HEK293 (cell line): ENCODE measurements around the gene KPNA1.

Experiments
- AEBP2 ChIP-seq: fragments of 450-650 bp; formaldehyde crosslinking; IDR thresholded peaks from 2 replicates; pipeline ENCODE4 v1.5.1; 2016; ENCODE audit warnings: missing biosample characterization, missing genetic modification characterization, borderline replicate concordance
- ATF2 ChIP-seq: fragments of 450-650 bp; formaldehyde crosslinking; IDR thresholded peaks from 2 replicates; pipeline ENCODE4 v1.5.1; 2016; ENCODE audit warnings: missing biosample characterization, missing genetic modification characterization, low read depth
- GFI1B ChIP-seq: fragments of 450-650 bp; formaldehyde crosslinking; IDR thresholded peaks from 2 replicates; pipeline ENCODE4 v1.5.1; 2016; ENCODE audit warnings: missing biosample characterization, missing genetic modification characterization
- GLI2 ChIP-seq: fragments of 450-650 bp; formaldehyde crosslinking; IDR thresholded peaks from 2 replicates; pipeline ENCODE4; 2017; ENCODE audit warnings: missing biosample characterization, missing genetic modification characterization, low read depth, borderline replicate concordance
- KLF8 ChIP-seq: fragments of 450-650 bp; formaldehyde crosslinking; IDR thresholded peaks from 2 replicates; pipeline ENCODE4 v1.5.1; 2016; ENCODE audit warnings: missing biosample characterization, missing genetic modification characterization
- KLF9 ChIP-seq: fragments of 450-650 bp; formaldehyde crosslinking; IDR thresholded peaks from 2 replicates; pipeline ENCODE4 v1.5.1; 2016; ENCODE audit warnings: missing biosample characterization, missing genetic modification characterization, low read depth
- PRDM10 ChIP-seq: fragments of 450-650 bp; formaldehyde crosslinking; IDR thresholded peaks from 2 replicates; pipeline ENCODE4 v1.5.1; 2016; ENCODE audit warnings: missing biosample characterization, missing genetic modification characterization
- PRDM6 ChIP-seq: fragments of 450-650 bp; formaldehyde crosslinking; IDR thresholded peaks from 2 replicates; pipeline ENCODE4 v1.5.1; 2017; ENCODE audit warnings: missing biosample characterization, missing genetic modification characterization
- REPIN1 ChIP-seq: fragments of 450-650 bp; formaldehyde crosslinking; IDR thresholded peaks from 2 replicates; pipeline ENCODE4 v1.5.1; 2017; ENCODE audit warnings: missing biosample characterization, missing genetic modification characterization, low read depth
- ZBTB20 ChIP-seq: fragments of 450-650 bp; formaldehyde crosslinking; IDR thresholded peaks from 2 replicates; pipeline ENCODE4 v1.5.1; 2016; ENCODE audit warnings: missing biosample characterization, missing genetic modification characterization
- ZNF2 ChIP-seq: fragments of 450-650 bp; formaldehyde crosslinking; IDR thresholded peaks from 2 replicates; pipeline ENCODE4 v1.5.1; 2016; ENCODE audit warnings: missing biosample characterization, missing genetic modification characterization
- ZNF37A ChIP-seq: fragments of 450-650 bp; IDR thresholded peaks from 2 replicates; pipeline ENCODE4 v1.5.1; 2018; ENCODE audit warnings: missing biosample characterization, missing genetic modification characterization
- ZNF423 ChIP-seq: fragments of 450-650 bp; formaldehyde crosslinking; IDR thresholded peaks from 2 replicates; pipeline ENCODE4 v1.5.1; 2016; ENCODE audit warnings: missing biosample characterization, missing genetic modification characterization
- ZNF426 ChIP-seq: fragments of 450-650 bp; formaldehyde crosslinking; IDR thresholded peaks from 2 replicates; pipeline ENCODE4 v1.5.1; 2017; ENCODE audit warnings: missing biosample characterization, missing genetic modification characterization, mild to moderate bottlenecking, inconsistent platforms, moderate library complexity
- ZNF449 ChIP-seq: fragments of 450-650 bp; formaldehyde crosslinking; IDR thresholded peaks from 2 replicates; pipeline ENCODE4 v1.5.1; 2017; ENCODE audit warnings: missing biosample characterization, mild to moderate bottlenecking, missing genetic modification characterization, moderate library complexity
- ZNF473 ChIP-seq: fragments of 450-650 bp; formaldehyde crosslinking; IDR thresholded peaks from 2 replicates; pipeline ENCODE4 v1.5.1; 2017; ENCODE audit warnings: missing biosample characterization, missing genetic modification characterization
- ZNF48 ChIP-seq: fragments of 450-650 bp; formaldehyde crosslinking; IDR thresholded peaks from 2 replicates; pipeline ENCODE4 v1.5.1; 2016; ENCODE audit warnings: missing biosample characterization, missing genetic modification characterization
- ZNF518A ChIP-seq: fragments of 450-650 bp; formaldehyde crosslinking; conservative IDR thresholded peaks from 2 replicates; pipeline ENCODE4 v1.5.1; 2016; ENCODE audit warnings: low read depth, missing biosample characterization, missing genetic modification characterization
- ZNF555 ChIP-seq: fragments of 450-650 bp; formaldehyde crosslinking; conservative IDR thresholded peaks from 2 replicates; pipeline ENCODE4 v1.5.1; 2017; ENCODE audit warnings: missing biosample characterization, mild to moderate bottlenecking, missing genetic modification characterization, inconsistent platforms
- ZNF596 ChIP-seq: fragments of 450-650 bp; IDR thresholded peaks from 2 replicates; pipeline ENCODE4 v1.5.0; 2018; ENCODE audit warnings: missing biosample characterization, mild to moderate bottlenecking, missing genetic modification characterization, moderate library complexity
- ZNF658 ChIP-seq: fragments of 450-650 bp; formaldehyde crosslinking; IDR thresholded peaks from 2 replicates; pipeline ENCODE4; 2016; ENCODE audit warnings: missing biosample characterization, missing genetic modification characterization
- ZNF707 ChIP-seq: fragments of 450-650 bp; formaldehyde crosslinking; IDR thresholded peaks from 2 replicates; pipeline ENCODE4 v1.5.1; 2016; ENCODE audit warnings: missing biosample characterization, missing genetic modification characterization
- ZNF792 ChIP-seq: fragments of 450-650 bp; formaldehyde crosslinking; IDR thresholded peaks from 2 replicates; pipeline ENCODE4 v1.5.1; 2016; ENCODE audit warnings: missing biosample characterization, missing genetic modification characterization

Gene KPNA1

GRCh38 chr3:122415762-122416654 lies 98.7 kb downstream of the KPNA1 start, which contains the start of gene WDR5B (continued):
- TF ChIP-seq PRDM6 (no peak), ZNF658 (no peak), ZNF473 (no peak), REPIN1 (tag by site-specific recombination) (no peak), ZNF37A (tag by site-specific recombination) (no peak), ZNF707 (no peak), ZNF426 (tag by site-specific recombination) (no peak), ZNF518A (tag by site-specific recombination) (peak; percentile 65), ZNF2 (tag by site-specific recombination) (0 out of 2 replicates have a peak, but pooled peaks have one; percentile 22), ATF2 (tag by site-specific recombination) (no peak), ZNF596 (no peak), ZNF449 (tag by site-specific recombination) (no peak), KLF8 (tag by site-specific recombination) (no peak), PRDM10 (tag by site-specific recombination) (peak; percentile 95), ZNF792 (tag by site-specific recombination) (no peak), KLF9 (no peak), ZNF48 (no peak), AEBP2 (tag by site-specific recombination) (no peak), GLI2 (no peak), ZNF423 (no peak), GFI1B (tag by site-specific recombination) (no peak), ZNF555 (tag by site-specific recombination) (no peak), ZBTB20 (tag by site-specific recombination) (no peak)
